AG04450 (cell line): ENCODE results near the gene KCNJ18. TPM values are rescaled to one million over a fixed set of nuclear protein-coding genes. Genes with fewer than 3 reads are reported as not detected.
"Not testable (repeated sequence)": the region's sequence is repeated elsewhere in the genome, so short reads cannot be mapped to it uniquely, and the experiment has no call there.

ENCODE experiments used
- CTCF ChIA-PET: fragments of 300-600, 350-600 bp; formaldehyde crosslinking; extraction: SDS; loops from one replicate; lab custom pipeline; 2022; ENCODE audit warnings: antibody characterized with exemption, inconsistent platforms; lab: Charles Lee
- POLR2A ChIA-PET: fragments of 350-600 bp; formaldehyde crosslinking; extraction: SDS; loops from one replicate; lab custom pipeline; 2021; ENCODE audit warnings: antibody characterized with exemption, inconsistent platforms; lab: Yijun Ruan, JAX
- DNase-seq: peaks from one replicate; pipeline ENCODE4 v3.0.0-alpha.2; 2011; ENCODE audit warnings: low read depth, low spot score
- H3K27ac ChIP-seq: one replicate; pipeline ENCODE4 v1.5.1; 2012; ENCODE audit warnings: low read depth, low read length, control low read depth
- H3K27me3 ChIP-seq: one replicate; pipeline ENCODE4 v1.6.0; 2012; ENCODE audit warnings: low read length; ENCODE audit not compliant: control insufficient read depth, insufficient read depth
- H3K4me3 ChIP-seq: 2 replicates; pipeline ENCODE4 v1.5.1; 2011; ENCODE audit warnings: mild to moderate bottlenecking, low read depth, low read length, control low read depth
- H3K9me3 ChIP-seq: 2 replicates; pipeline ENCODE4 v1.5.1; 2012; ENCODE audit warnings: low read length; ENCODE audit not compliant: control insufficient read depth, insufficient read depth
- CTCF ChIP-seq: IDR thresholded peaks from 2 replicates; pipeline ENCODE4 v1.5.1; 2011; ENCODE audit warnings: low read depth, low read length, control low read depth, inconsistent platforms
- polyA plus RNA-seq: library from polyadenylated mRNA; depleted of rRNA; stranded (reverse); fragments of >200 nt; gene quantifications from 2 replicates; pipeline ENCODE4 v1.2.3, GENCODE V29; 2011

KCNJ18 gene
- polyA plus RNA-seq, 1 experiment, result not detected

GRCh38 chr17:21699573-21700236 is 7.4 kb downstream of the KCNJ18 start:
- CTCF ChIA-PET, H3K27me3 ChIP-seq, H3K4me3 ChIP-seq, POLR2A ChIA-PET, H3K27ac ChIP-seq, DNase-seq: not testable (repeated sequence)
- H3K9me3 ChIP-seq, result peaks cover 63% of the 10 kb centered on the region

- H3K27me3 ChIP-seq, H3K4me3 ChIP-seq, DNase-seq, H3K27ac ChIP-seq, POLR2A ChIA-PET, CTCF ChIA-PET: not testable (repeated sequence)
- peaks cover 76% of the 10 kb centered on the region for H3K9me3 ChIP-seq
Observed at GRCh38 chr17:21701090-21701489, 8.8 kb downstream of the KCNJ18 start.

GRCh38 chr17:21702029-21702428 is 9.7 kb downstream of the KCNJ18 start:
- DNase-seq, POLR2A ChIA-PET, CTCF ChIA-PET, H3K27ac ChIP-seq, H3K4me3 ChIP-seq, H3K27me3 ChIP-seq: not testable (repeated sequence)
- H3K9me3 ChIP-seq, result peaks cover 72% of the 10 kb centered on the region

GRCh38 chr17:21702521-21702920 is 10.2 kb downstream of the KCNJ18 start:
- CTCF ChIA-PET, H3K27me3 ChIP-seq, POLR2A ChIA-PET, H3K4me3 ChIP-seq, DNase-seq, H3K27ac ChIP-seq: not testable (repeated sequence)
- peaks cover 72% of the 10 kb centered on the region for H3K9me3 ChIP-seq

- POLR2A ChIA-PET, CTCF ChIA-PET: not testable (repeated sequence)
Observed at GRCh38 chr17:21702940-21703640, 10.8 kb downstream of the KCNJ18 start.

GRCh38 chr17:21703891-21704872 is 11.9 kb downstream of the KCNJ18 start:
- peaks cover 74% of the 10 kb centered on the region for H3K9me3 ChIP-seq
- H3K4me3 ChIP-seq, POLR2A ChIA-PET, H3K27ac ChIP-seq, H3K27me3 ChIP-seq, DNase-seq, CTCF ChIA-PET: not testable (repeated sequence)

More at GRCh38 chr17:21702940-21703640, 10.8 kb downstream of the KCNJ18 start:
- not testable (repeated sequence) for H3K4me3 ChIP-seq, DNase-seq, H3K27me3 ChIP-seq, H3K27ac ChIP-seq
- H3K9me3 ChIP-seq, result peaks cover 74% of the 10 kb centered on the region

GRCh38 chr17:21705021-21705601 is 12.8 kb downstream of the KCNJ18 start:
- no peak for TF ChIP-seq CTCF
- POLR2A ChIA-PET, result no interaction called here
- Histone ChIP-seq H3K4me3 (no peak overlapping the region), H3K27ac (no peak overlapping the region), H3K9me3 (peaks cover 71% of the 10 kb centered on the region), H3K27me3 (no peaks in the 10 kb centered on the region)
- DNase-seq, result no peak
- CTCF ChIA-PET, result no interaction called here

GRCh38 chr17:21705746-21706145 is 13.4 kb downstream of the KCNJ18 start:
- POLR2A ChIA-PET, CTCF ChIA-PET, H3K27ac ChIP-seq, H3K27me3 ChIP-seq, DNase-seq, H3K4me3 ChIP-seq: not testable (repeated sequence)
- H3K9me3 ChIP-seq, result peaks cover 76% of the 10 kb centered on the region

- POLR2A ChIA-PET, result not testable (repeated sequence)
Observed at GRCh38 chr17:21706546-21706945, 14.2 kb downstream of the KCNJ18 start.

GRCh38 chr17:21707131-21707530 is 14.8 kb downstream of the KCNJ18 start:
- H3K27me3 ChIP-seq, CTCF ChIA-PET, H3K27ac ChIP-seq, POLR2A ChIA-PET, H3K4me3 ChIP-seq, DNase-seq: not testable (repeated sequence)
- H3K9me3 ChIP-seq, result peaks cover 74% of the 10 kb centered on the region

More at GRCh38 chr17:21706546-21706945, 14.2 kb downstream of the KCNJ18 start:
- H3K27me3 ChIP-seq, DNase-seq, CTCF ChIA-PET, H3K4me3 ChIP-seq, H3K27ac ChIP-seq: not testable (repeated sequence)
- H3K9me3 ChIP-seq, result peaks cover 76% of the 10 kb centered on the region
